GM18511 (cell line): Measurements from ENCODE around the gene C1orf94.

ENCODE experiments used
- ATAC-seq: cut with Tn5 transposase; IDR thresholded peaks from one replicate; pipeline ENCODE4 v1.9.1; 2021; ENCODE audit warnings: mild to moderate bottlenecking, moderate library complexity; ENCODE audit not compliant: unreplicated experiment

The C1orf94 gene

GRCh38 chr1:34176830-34177603 is at the start of gene C1orf94:
Gene C1orf94 (plus strand): TSS chr1:34176907. CDS start chr1:34177790, 883 bp downstream.
- ATAC-seq: no peak

- ATAC-seq: no peak
These were observed 49.4 kb upstream of the C1orf94 start for GRCh38 chr1:34127006-34128000.

- ATAC-seq: no peak
These were observed 48.4 kb upstream of the C1orf94 start for GRCh38 chr1:34128186-34128889.

GRCh38 chr1:34129630-34130029 is 47.1 kb upstream of the C1orf94 start:
- no peak for ATAC-seq

- no peak for ATAC-seq
These were observed 46.4 kb upstream of the C1orf94 start for GRCh38 chr1:34130306-34130705.

- ATAC-seq: no peak
These were observed 45.1 kb upstream of the C1orf94 start for GRCh38 chr1:34131396-34132160.

GRCh38 chr1:34132161-34132420 is 44.6 kb upstream of the C1orf94 start:
- no peak for ATAC-seq

GRCh38 chr1:34137411-34137810 is 39.3 kb upstream of the C1orf94 start:
- ATAC-seq: no peak

GRCh38 chr1:34140011-34140676 is 36.6 kb upstream of the C1orf94 start:
- ATAC-seq: no peak

- ATAC-seq: no peak
These were observed 32.7 kb upstream of the C1orf94 start for GRCh38 chr1:34143975-34144374.

- no peak for ATAC-seq
These were observed 31.9 kb upstream of the C1orf94 start for GRCh38 chr1:34144766-34145165.

GRCh38 chr1:34147301-34147700 is 29.4 kb upstream of the C1orf94 start:
- no peak for ATAC-seq

- ATAC-seq: no peak
These were observed 27.2 kb upstream of the C1orf94 start for GRCh38 chr1:34149501-34149900.

GRCh38 chr1:34153246-34153645 is 23.5 kb upstream of the C1orf94 start:
- ATAC-seq: no peak

GRCh38 chr1:34155860-34156259 is 20.8 kb upstream of the C1orf94 start:
- no peak for ATAC-seq

- no peak for ATAC-seq
These were observed 20.0 kb upstream of the C1orf94 start for GRCh38 chr1:34156739-34157138.

- ATAC-seq: no peak
These were observed 13.6 kb upstream of the C1orf94 start for GRCh38 chr1:34162852-34163766.

- no peak for ATAC-seq
These were observed 12.6 kb upstream of the C1orf94 start for GRCh38 chr1:34163792-34164731.
